GM21367 (cell line): ENCODE measurements around the gene GALNT7.
"Not testable (repeated sequence)": the region's sequence is repeated elsewhere in the genome, so short reads cannot be mapped to it uniquely, and the experiment has no call there.

Source experiments
- ATAC-seq: cut with Tn5 transposase; IDR thresholded peaks from one replicate; pipeline ENCODE4 v1.9.1; 2021; ENCODE audit not compliant: unreplicated experiment

GALNT7 gene

DNA sequence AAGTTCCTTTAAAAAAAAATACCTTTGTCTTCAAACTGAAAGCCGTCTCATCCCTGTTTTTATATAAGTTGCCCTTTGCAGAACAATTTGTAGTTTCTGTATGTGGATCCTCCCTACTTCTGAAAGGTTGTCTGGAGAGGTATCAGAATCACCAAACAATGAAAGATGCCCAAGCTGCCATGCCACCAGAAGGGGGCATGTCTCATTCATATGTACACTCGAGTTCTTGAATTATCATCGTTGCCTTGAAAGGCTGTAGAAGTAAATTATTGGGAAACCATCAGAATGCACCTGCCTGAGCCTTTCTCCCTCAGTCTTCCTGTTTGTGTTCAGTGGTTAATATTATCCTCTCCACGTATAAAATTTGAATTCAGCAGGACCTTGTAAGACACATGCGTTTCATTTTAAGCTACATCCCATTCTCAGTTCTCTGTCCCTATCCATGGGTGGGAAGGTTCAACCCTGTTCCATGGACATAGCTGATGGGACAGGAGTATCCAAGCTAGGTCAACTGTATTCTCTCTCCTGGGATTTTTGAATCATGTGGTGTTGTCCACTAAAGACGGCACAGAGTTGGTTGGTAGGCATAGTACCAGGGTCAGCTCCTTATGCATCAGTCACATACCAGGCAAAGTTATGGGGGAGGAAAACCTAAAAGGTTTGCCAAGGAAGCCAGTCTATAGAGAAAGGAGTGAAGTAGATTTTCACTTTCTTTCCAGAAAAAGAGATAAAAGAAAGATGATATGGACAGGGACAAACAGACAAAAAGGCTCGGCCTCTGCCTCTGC is 24.0 kb downstream of the GALNT7 start:
- no peak for ATAC-seq

DNA sequence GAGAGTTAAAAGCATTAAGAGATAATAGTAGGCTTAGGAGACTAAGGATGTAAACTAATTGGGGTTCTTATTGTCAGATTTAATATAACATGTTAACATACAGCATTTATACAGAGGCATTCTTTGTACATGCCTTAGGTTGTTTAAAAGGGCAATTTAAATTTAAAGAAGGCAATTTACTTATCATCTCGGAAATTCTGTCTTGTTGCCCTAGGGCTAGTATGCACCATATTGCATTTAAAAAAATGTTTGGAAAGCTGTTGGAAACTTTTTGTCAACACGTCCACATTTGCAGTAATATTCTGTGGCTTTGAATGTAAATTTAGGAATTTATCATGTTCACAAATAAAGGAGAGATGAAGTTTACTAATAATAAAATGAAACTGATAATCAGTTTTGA is 25.5 kb downstream of the GALNT7 start:
- no peak for ATAC-seq

DNA sequence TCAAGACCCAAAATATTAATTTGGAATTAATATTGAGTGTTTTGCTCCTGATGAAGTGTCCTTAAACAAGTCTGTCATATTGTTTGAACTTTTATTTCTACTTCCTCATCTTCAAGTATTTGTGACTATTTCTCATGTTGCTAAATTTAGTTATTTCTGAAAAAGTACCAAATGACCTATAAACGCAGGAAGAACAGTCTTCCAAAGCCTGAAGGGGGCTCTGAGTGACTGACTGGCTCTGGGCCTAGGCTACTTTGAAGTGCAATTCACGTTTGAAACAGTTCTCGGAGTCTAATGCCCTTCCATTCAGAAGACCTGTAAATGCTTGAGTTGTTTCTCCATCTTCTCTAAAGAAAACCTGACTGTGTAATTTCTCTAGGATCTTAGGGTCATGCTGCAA is 26.5 kb downstream of the GALNT7 start:
- ATAC-seq = no peak

DNA sequence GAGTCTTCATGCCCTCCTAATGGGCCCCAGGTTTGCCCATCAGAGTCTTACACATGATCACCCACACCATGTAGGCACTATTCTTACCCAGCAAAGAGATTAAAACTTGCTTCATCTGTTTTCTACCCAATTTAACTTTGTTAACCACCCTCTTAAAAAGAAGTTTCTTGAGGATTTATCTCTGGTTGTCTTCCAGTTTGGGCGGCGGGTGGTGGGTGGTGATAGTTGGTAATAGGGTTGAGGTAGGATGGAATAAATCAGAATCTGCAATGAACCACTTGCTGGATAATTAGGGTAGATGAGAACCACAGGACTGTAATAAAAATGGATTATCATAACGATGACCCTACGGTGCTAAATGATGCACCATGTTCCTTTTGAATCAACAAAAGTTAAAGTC is 30.9 kb downstream of the GALNT7 start:
- ATAC-seq = no peak

DNA sequence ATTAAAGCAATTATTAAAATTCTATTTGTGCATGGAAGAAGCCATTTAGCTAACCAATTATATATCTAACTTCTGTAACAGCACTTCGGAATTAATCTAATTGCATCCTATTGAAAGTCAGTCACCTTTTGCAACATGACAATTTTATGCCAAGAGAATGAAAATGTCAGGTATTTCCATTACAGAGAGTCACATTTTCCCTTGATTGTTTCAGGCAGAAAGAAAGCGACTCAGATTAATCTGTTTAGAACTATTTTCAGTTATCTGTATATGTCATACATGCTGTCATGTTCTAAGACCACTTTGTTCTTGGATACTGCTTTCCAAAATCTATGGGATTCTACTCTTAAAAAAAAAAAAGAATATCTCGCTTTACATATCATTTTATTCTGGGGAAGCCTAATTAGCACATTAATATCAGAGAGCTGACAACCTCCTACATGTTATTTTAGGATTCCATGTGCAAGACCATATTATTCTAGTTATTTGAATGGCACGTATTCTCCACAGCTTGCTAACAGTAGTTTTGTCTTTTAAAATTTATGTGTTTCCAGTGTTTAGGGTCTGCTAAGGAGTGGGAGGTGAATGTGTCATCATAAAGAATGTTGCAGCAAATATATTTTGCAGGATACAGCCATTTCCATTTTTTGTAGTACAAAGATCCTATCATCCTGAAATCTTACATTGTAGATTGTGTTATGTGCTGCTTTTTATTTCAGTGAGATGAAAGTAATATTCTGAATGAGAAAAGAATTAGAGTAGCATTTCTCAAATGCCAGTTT is 31.7 kb downstream of the GALNT7 start:
- no peak for ATAC-seq

DNA sequence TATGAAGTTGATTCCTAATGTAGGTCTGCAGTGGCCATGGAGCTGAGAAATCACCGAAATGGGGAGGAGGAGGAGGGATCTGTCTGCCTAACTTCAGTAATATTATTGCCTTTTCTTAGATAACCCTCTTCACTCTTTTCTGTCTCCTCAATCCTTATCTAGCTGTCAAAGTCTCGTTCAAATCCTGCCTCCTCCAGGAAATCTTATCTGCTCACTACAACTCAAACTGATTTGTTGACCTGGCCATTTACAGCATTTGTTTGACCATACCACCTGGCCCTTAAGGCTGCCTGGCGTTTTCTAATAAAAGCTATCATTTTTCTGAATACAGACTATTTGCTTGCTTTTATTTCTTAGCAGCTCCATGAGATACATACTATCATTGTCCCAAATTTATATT is 33.8 kb downstream of the GALNT7 start:
- no peak for ATAC-seq

DNA sequence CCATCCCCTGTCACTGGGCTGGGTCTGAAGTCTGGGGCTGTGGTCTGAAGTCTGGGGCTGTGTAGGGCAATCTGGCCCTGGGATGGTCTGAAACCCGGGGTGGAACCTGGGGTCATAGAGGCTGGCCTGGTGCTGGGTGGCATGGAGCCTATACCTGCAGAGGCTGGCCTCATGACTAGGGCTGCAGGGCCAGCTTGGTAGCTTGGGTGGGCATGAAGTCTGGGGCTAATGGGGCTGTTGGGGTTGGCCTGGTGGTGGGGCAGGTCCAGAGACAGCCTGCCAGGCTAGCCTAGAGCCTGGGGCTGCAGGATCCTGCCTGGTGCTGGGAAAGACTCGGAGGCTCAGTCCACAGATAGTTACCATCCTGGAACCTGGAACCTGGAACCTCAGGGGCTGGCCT is 37.0 kb downstream of the GALNT7 start:
- no peak for ATAC-seq

DNA sequence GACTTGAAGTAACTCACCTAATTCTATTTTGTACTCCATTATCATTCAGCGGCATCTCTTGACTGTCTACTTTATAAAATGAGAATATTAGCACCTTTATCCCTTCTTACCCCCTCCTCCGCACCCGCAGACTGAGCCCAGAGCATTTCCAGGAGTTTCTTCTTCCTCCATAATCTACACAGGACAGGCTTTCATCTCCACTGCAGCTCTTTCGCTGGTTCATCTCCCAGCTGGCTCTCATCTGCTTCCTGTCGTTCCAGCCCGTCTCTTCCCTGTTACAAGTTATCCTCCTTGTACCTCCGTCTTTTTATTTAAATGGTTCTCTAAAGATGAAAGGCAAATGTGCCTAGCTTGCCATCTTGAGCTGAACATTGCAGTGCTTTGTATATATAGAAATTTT is 39.8 kb downstream of the GALNT7 start:
- no peak for ATAC-seq

DNA sequence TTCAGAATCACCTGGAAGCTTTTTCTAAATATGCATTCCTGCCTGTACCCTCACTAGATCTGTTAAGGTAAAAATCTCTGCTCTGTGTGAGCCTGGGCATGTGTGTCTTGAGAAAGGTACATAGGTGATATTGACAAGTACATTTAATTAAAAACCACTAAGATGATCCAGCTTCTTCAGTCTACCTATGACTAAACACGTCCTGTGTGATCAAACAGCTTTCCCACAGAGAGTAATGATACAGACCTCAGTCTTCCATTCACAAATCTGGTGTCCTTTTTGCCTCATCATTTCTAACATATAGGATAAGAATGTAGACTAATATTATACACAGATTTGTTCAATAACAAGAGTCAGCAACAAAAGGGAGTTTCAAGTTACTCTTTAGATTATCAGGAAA is 42.6 kb downstream of the GALNT7 start:
- ATAC-seq = no peak

DNA sequence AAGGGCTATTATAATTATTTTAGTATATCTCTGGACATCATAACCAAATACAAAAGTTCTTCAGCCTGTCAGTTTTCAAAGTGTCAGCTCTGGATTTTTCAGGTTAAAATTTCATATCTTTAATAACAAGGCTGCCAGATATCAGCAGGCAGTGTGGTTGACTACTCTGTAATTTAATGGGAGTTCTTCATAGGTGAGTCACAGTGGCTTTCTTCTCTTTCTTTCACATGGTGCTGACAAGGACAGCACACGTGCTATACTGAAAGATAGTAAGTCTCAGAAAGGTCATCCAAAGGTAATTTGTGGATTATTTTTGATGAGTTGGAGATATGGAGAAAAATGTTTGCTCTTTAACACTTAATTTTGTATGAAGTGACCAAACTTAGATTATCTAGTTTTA is 43.2 kb downstream of the GALNT7 start:
- no peak for ATAC-seq

DNA sequence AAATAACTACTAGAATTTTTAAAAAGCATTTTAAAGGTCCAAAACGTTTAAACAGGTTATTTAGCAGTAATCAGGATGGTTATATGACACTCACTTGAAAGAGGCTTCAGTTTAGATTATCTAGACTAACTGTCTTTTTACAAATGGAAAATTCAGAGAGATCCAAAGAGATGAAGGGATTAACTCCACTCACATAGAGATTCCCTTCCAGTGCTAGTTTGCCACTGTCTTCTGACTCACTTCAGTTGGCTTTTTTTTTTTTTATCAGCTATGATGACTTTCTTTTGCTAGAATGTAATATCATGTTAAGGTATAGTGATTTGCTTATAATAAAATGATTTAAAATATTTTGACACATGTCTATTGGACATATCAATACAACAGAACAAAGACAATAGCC is 43.8 kb downstream of the GALNT7 start:
- no peak for ATAC-seq

DNA sequence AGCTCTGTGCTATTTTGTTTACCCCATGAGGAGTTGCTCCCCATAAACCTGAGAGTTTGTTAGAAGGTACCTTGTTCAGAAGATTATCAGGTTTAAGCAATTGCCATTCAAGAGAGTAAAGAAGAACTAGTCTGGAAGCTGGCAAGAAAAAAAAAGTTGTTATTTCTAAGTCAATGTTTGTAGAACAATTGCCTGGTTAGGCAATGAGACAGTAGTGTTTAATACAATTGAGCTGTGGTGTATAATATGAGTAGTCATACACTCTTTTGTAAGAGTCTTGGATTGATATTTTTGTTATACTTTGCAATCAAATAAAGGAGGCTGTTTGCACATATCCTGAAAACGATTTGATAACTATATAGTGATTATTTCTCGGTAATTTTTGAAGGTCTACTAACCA is 44.7 kb downstream of the GALNT7 start:
- ATAC-seq = no peak

DNA sequence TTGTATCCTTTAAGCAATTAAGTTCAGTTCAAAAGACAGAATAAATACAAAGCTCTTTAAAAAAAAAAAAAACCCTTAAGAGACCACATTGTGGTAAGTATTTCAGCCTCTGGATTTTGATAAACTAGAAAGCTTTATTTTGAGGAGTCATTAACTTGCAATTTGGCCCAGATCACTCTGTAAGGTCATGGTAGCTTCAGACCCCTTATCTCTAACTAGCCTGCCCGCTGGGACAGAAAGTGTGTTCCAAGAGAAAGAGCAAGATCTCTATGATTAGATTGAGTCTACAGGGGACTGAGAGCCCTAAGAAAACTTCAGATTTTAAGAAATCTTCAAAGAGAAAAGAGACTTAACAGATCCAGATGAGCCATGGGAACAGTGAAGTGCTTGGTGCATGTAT is 45.6 kb downstream of the GALNT7 start:
- no peak for ATAC-seq

DNA sequence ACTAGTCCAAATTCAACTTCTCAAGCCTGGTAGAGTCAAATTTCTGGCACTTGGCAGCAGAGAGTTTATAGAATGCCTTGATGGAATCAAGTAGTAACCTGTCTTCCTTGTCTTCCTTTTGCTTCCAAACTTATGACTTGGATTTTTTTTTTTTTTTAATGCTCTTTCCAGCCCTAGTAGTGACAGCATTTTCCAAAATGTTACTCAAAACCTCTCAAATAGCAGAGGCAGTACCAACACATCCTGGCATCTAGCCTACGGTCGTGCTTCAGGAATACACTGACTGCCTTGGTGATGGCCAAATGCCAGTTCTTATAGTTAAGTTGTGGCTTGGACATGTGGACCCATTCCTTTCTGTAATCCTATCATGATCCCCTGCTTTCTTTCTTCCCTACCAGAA is 46.0 kb downstream of the GALNT7 start:
- no peak for ATAC-seq

DNA sequence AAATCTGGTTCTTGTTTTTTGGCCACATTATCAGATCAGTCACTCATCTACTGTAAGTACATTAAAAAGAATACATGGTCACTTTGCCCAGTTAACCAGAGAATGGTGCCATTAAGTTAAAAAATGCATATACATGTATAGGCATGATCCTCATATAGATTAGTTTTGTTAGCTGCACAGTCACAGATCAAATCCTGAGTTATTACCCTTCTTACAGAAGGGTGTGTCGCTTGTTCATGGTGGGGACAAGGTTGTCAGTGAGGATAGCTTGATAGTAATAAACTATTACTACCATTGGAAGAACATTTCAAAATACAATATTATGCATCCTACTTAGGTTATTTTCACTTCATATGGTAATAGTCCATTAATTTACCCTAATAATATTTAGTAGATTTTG is 48.5 kb downstream of the GALNT7 start:
- ATAC-seq = no peak

DNA sequence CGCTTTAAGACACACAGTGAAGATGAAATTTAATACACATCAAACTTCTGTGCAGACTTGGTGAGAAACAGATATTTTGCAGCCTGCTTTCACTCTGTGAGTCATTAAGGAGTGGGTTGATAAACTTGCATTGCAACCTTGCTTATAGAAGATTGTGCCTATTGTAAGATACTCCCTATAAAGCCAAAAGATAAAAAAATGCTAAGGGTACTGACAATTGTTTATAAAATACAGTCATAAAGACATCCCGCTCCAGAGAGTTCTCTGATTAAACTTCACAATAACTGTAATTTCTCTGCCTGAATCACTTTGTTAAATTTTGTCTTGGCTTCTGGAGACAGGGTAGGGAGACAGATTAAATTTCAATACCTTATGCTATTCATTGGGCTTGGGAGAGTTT is 49.1 kb downstream of the GALNT7 start:
- ATAC-seq = no peak

DNA sequence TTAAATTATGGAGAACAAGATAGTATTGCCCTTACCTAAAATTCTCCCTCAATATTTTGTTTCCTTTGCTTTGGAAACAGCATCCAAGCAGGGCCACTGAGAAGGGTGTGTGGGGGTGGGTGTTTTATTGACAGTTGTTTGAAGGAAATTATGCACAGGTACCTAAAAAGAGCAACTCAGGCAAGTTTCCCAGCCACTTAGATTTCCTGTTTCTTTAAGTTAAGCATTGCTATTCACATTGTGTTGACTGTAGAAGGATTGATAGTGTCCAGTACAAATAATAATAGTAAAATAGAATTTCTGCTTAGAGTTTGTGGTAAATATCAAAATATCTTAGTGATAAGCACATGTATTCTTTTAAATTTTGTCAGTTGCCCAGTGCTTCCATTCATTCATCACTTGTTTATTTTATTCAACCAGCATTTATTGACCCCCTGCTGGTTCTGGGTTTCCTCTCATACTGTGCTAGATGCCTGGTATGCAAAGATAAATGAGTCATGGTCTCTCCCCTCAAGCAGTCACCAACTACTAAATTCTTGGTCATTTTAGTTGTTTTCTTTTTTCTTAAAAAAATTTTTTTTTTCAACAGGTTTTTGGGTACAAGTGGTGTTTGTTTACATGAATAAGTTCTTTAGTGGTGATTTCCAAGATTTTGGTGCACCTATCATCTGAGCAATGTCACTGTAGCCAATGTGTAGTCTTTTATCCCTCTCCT is 50.0 kb downstream of the GALNT7 start:
- no peak for ATAC-seq

DNA sequence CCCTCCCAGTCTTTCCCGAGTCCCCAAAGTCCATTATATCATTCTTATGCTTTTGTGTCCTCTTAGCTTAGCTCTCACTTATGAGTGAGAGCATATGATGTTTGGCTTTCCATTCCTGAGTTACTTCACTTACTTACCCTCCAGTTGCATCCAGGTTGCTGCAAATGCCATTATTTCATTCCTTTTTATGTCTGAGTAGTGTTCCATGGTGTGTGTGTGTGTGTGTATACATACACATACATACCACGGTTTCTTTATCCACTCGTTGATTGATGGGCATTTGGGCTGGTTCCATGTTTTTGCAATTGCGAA is 50.5 kb downstream of the GALNT7 start:
- ATAC-seq = not testable (repeated sequence)

DNA sequence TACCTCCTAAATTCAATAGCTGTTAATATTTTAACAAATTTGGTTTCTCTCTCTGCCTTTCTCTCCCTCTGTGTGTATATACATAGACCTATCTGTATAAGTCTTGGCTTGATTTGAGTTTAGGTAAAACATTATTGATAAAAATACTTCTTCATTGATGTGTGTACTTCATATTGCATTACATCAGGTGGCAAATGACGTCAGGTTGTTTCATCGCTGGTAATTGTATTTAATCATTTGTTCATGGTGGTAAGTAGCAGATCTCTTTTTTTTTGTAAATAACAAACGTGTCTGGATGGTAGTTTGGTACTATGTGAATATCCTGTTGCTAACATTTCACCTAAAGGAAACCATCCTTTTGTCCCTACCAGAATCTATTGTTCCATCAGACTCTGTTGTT is 55.1 kb downstream of the GALNT7 start:
- ATAC-seq = no peak

DNA sequence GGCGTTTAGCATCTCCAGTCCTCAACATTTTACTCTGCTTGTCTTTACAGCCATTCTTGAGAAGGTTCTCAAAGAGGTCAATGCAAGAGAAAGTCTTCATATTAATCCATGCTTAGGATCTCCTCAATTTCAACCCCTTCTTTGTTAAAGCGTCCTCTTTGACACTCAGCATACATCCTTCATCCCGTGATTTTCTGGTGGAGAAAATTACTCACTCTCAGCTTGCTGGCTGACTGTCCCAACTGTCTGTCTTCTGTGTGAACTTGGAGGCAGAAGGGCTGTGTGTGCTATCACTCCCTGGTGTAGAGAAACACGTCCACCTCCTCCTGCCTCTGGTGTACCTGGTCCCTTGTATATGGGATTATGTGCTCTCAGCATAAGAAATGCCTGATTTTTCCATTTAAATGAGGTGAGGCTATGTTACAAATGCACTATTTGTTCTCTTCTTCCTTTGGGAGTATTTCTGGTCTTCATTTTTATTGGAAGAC is 57.8 kb downstream of the GALNT7 start:
- ATAC-seq = no peak

DNA sequence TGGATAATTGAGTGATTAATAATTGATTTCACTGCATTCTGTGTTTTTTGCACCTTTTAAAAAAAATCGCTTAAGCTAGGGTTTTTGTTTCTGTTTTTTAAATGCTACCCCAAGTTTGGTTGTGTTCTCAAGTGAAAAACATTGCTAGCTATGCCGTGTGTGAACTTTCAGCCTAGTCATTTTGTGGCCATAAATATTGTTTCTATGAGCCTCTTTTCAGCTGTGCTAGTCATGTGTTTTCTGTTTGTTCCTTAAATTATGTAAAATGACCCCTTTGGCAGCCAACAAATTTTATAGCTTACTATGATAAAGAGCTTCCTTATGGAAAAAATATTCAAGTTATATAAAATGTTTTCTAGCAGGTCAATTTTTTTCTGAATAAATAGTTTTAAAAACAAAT is 59.1 kb downstream of the GALNT7 start:
- ATAC-seq = no peak

DNA sequence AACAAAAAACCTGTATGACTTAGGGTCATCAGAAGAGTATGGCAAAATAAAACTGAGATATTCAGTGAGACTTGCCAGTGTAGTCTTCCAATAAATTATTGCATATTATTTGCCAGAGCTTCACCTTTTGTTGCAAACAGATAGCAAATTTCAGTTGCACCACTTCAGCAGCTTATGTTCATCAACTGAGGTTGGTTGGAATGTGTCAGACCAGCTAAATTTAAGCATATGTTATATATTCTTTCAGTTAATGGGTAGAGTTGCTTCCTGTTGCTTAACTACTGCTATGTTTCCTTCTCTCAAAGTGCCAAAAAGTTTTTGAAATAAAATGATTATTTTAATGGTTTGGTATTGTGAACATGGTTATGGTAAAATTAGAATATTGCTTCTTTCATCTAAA is 61.5 kb downstream of the GALNT7 start:
- no peak for ATAC-seq
